Loucy (cell line): ENCODE data around the gene LRRC37A2.
"Not testable (repeated sequence)": the region's sequence is repeated elsewhere in the genome, so short reads cannot be mapped to it uniquely, and the experiment has no call there.

Experiments
- H2AFZ ChIP-seq: fragments of 200-600 bp; sonication (generic); 2 replicates; pipeline ENCODE4 v1.6.0; 2016; ENCODE audit warnings: antibody characterized with exemption, mild to moderate bottlenecking, low read length, moderate library complexity
- H3F3A ChIP-seq: fragments of 200-600 bp; 2 replicates; pipeline ENCODE4 v1.6.0; 2016; ENCODE audit warnings: antibody characterized with exemption, low read depth, mild to moderate bottlenecking
- H3K27me3 ChIP-seq: fragments of 200-600 bp; sonication (generic); 2 replicates; pipeline ENCODE4 v1.6.1; 2014; ENCODE audit warnings: low read length, mild to moderate bottlenecking; ENCODE audit not compliant: insufficient read depth, poor library complexity, severe bottlenecking
- H3K36me3 ChIP-seq: fragments of 200-600 bp; sonication (generic); 2 replicates; pipeline ENCODE4 v1.6.1; 2016; ENCODE audit warnings: low read length; ENCODE audit not compliant: insufficient read depth
- H3K4me1 ChIP-seq: fragments of 200-600 bp; sonication (generic); 2 replicates; pipeline ENCODE4 v1.5.1; 2014; ENCODE audit warnings: low read length, mild to moderate bottlenecking; ENCODE audit not compliant: insufficient read depth, poor library complexity, severe bottlenecking
- H3K4me2 ChIP-seq: fragments of 200-600 bp; sonication (generic); 2 replicates; pipeline ENCODE4 v1.6.0; 2014; ENCODE audit warnings: antibody characterized with exemption, low read length, low read depth, mild to moderate bottlenecking; ENCODE audit not compliant: poor library complexity, severe bottlenecking
- H3K4me3 ChIP-seq: fragments of 200-600 bp; sonication (generic); 2 replicates; pipeline ENCODE4 v1.5.1; 2014; ENCODE audit warnings: low read length, mild to moderate bottlenecking, mixed read lengths; ENCODE audit not compliant: poor library complexity, severe bottlenecking
- H3K79me2 ChIP-seq: fragments of 200-600 bp; sonication (generic); 2 replicates; pipeline ENCODE4 v1.6.1; 2014; ENCODE audit warnings: low read length; ENCODE audit not compliant: insufficient read depth
- H3K9ac ChIP-seq: fragments of 200-600 bp; sonication (generic); 2 replicates; pipeline ENCODE4 v1.6.0; 2014; ENCODE audit warnings: mild to moderate bottlenecking, low read depth, low read length, moderate library complexity; ENCODE audit not compliant: poor library complexity, severe bottlenecking
- H3K9me2 ChIP-seq: fragments of 200-600 bp; sonication (generic); replicated peaks from 2 replicates; pipeline ENCODE4 v1.6.1; 2016; ENCODE audit warnings: low read depth, low read length, mixed read lengths
- H3K9me3 ChIP-seq: fragments of 200-600 bp; sonication (generic); 2 replicates; pipeline ENCODE4 v1.6.1; 2014; ENCODE audit warnings: mild to moderate bottlenecking, antibody characterized with exemption, low read length, low read depth; ENCODE audit not compliant: insufficient read depth
- H4K20me1 ChIP-seq: fragments of 200-600 bp; sonication (generic); 2 replicates; pipeline ENCODE4 v1.6.0; 2014; ENCODE audit warnings: antibody characterized with exemption, low read length, mild to moderate bottlenecking; ENCODE audit not compliant: insufficient read depth, poor library complexity, severe bottlenecking

The LRRC37A2 gene

DNA sequence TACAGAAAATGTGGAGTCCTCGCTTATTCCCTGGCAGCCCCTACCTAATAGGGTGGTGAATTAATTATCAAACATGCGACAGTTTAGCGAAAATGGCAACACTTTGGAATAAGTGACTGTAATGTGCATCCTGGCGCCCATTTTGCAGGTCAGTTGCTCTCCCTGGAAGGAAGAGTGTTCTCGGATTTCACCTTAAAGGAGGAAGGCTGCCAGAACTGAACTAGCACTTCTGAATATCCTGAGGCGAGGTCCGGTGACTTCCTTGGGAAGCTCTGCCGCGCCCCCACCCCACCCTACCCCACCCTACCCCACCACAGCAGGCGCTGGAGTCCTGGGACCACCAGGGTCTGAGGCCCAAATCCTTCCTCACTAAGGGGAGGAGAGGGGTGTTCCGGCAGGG, at the start of gene LRRC37A2:
Gene LRRC37A2 (plus strand): TSS at position 301 of the 400 bp plus-strand sequence. CDS start 245 bp downstream, outside the sequence.
- not testable (repeated sequence) for H3K9ac ChIP-seq, H3K9me2 ChIP-seq, H3K27me3 ChIP-seq, H2AFZ ChIP-seq, H3K4me3 ChIP-seq, H3K79me2 ChIP-seq, H3K36me3 ChIP-seq, H4K20me1 ChIP-seq, H3F3A ChIP-seq, H3K4me2 ChIP-seq, H3K9me3 ChIP-seq, H3K4me1 ChIP-seq

GRCh38 chr17:46467618-46468017, 44.6 kb upstream of the LRRC37A2 start:
- not testable (repeated sequence) for H3K4me2 ChIP-seq, H3K4me1 ChIP-seq, H3K36me3 ChIP-seq, H3K4me3 ChIP-seq, H4K20me1 ChIP-seq, H3K79me2 ChIP-seq, H3K9me3 ChIP-seq, H3K9ac ChIP-seq, H2AFZ ChIP-seq, H3F3A ChIP-seq, H3K27me3 ChIP-seq, H3K9me2 ChIP-seq

- not testable (repeated sequence) for H3K79me2 ChIP-seq, H3K36me3 ChIP-seq
These were observed 37.8 kb upstream of the LRRC37A2 start for GRCh38 chr17:46474489-46474888.

DNA sequence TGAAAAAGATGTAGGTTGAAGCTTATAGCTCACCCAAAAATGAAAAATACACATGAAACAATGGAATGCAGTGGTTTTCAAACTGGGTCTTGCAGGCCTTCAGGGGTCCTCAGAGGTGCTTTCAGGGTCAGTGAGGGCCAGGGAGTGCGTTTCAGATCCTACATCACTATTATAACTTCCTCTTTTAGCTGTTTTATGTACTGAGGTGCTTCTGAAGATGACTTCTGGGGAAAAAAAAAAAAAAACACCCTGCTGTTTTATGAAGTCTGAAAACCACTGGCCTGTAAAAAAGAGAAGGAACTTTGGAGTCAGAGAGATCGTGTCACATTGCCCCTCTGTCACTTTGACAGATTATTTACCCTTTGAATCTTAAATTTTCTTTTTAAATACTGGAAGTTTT, 36.7 kb upstream of the LRRC37A2 start:
- not testable (repeated sequence) for H3K9ac ChIP-seq, H3K4me3 ChIP-seq, H3K4me1 ChIP-seq, H3K27me3 ChIP-seq, H3K9me3 ChIP-seq, H2AFZ ChIP-seq, H4K20me1 ChIP-seq, H3K79me2 ChIP-seq, H3F3A ChIP-seq, H3K9me2 ChIP-seq, H3K36me3 ChIP-seq, H3K4me2 ChIP-seq

More at GRCh38 chr17:46474489-46474888, 37.8 kb upstream of the LRRC37A2 start:
- not testable (repeated sequence) for H3K4me1 ChIP-seq, H4K20me1 ChIP-seq, H3F3A ChIP-seq, H3K4me3 ChIP-seq, H3K9ac ChIP-seq, H2AFZ ChIP-seq, H3K9me3 ChIP-seq, H3K9me2 ChIP-seq, H3K4me2 ChIP-seq, H3K27me3 ChIP-seq

GRCh38 chr17:46478823-46479222, 33.4 kb upstream of the LRRC37A2 start:
- H3K9me3 ChIP-seq, H3K4me1 ChIP-seq, H4K20me1 ChIP-seq, H3K4me3 ChIP-seq, H3K9ac ChIP-seq, H3K27me3 ChIP-seq, H2AFZ ChIP-seq, H3K4me2 ChIP-seq, H3K79me2 ChIP-seq, H3F3A ChIP-seq, H3K36me3 ChIP-seq, H3K9me2 ChIP-seq: not testable (repeated sequence)

- not testable (repeated sequence) for H3K27me3 ChIP-seq, H3K4me2 ChIP-seq, H4K20me1 ChIP-seq, H3K4me1 ChIP-seq, H3K4me3 ChIP-seq, H3K79me2 ChIP-seq, H3F3A ChIP-seq, H3K36me3 ChIP-seq, H3K9ac ChIP-seq, H3K9me2 ChIP-seq, H3K9me3 ChIP-seq, H2AFZ ChIP-seq
These were observed 31.0 kb upstream of the LRRC37A2 start for GRCh38 chr17:46481310-46481709.

- H2AFZ ChIP-seq, H3K36me3 ChIP-seq: not testable (repeated sequence)
These were observed 20.2 kb upstream of the LRRC37A2 start for GRCh38 chr17:46492021-46492420.

More at GRCh38 chr17:46492021-46492420, 20.2 kb upstream of the LRRC37A2 start:
- not testable (repeated sequence) for H3K9ac ChIP-seq, H3K9me3 ChIP-seq, H3K4me3 ChIP-seq, H4K20me1 ChIP-seq, H3K4me2 ChIP-seq, H3K79me2 ChIP-seq, H3K9me2 ChIP-seq, H3F3A ChIP-seq, H3K27me3 ChIP-seq, H3K4me1 ChIP-seq
